Adrenal gland (tissue), 19 donors: ENCODE data around the gene PELI1. TPM values are rescaled to one million over a fixed set of nuclear protein-coding genes. Genes with fewer than 3 reads are reported as not detected.
A peak's percentile ranks its signal among the peaks of the same experiment; 100 is the strongest.

Experiments used
- DNase-seq, 7 donors: peaks; one replicate each; pipeline ENCODE4 v3.0.0-alpha.2; 2019 to 2020
- H3K27ac ChIP-seq, 5 donors: fragments of 200-600 bp; sonication (generic) in 4 of 5; 1 replicate in 3 of 5; 2 replicates in 2 of 5; pipeline versions ENCODE4 v1.5.1 to v1.8.0; 2016 to 2020; ENCODE audit warnings: mild to moderate bottlenecking in 1 of 5
- H3K27me3 ChIP-seq: fragments of 200-600 bp; 2 replicates; pipeline ENCODE4 v1.8.0; 2021
- H3K36me3 ChIP-seq, 2 donors: fragments of 200-600 bp; replicated peaks in 1 of 2; 1 replicate in 1 of 2; 2 replicates in 1 of 2; pipeline versions ENCODE4 v1.5.1 to v1.8.0; 2018 to 2022
- H3K4me1 ChIP-seq, 2 donors: fragments of 200-600 bp; replicated peaks in 1 of 2; 1 replicate in 1 of 2; 2 replicates in 1 of 2; pipeline versions ENCODE4 v1.5.1 to v1.8.0; 2018 to 2021
- H3K4me3 ChIP-seq, 4 donors: fragments of 200-600 bp; sonication (generic) in 3 of 4; one replicate each; pipeline ENCODE4 v1.5.1; 2016 to 2018
- H3K9me3 ChIP-seq, 3 donors: fragments of 200-600 bp; sonication (generic) in 1 of 3; replicated peaks in 1 of 3; 1 replicate in 2 of 3; 2 replicates in 1 of 3; pipeline versions ENCODE4 v1.5.1 to v1.8.0; 2016 to 2021
- CTCF ChIP-seq, 6 experiments: fragments of 450-650 bp in 4 of 6; fragments of 200-600 bp in 2 of 6; sonication (generic) in 1 of 6; IDR thresholded peaks; 1 replicate in 5 of 6; 2 replicates in 1 of 6; pipeline versions ENCODE4 v1.5.1 to v1.8.0; 2016 to 2021; ENCODE audit warnings: antibody characterized with exemption in 6 of 6, mild to moderate bottlenecking in 2 of 6, moderate library complexity in 1 of 6
- POLR2A ChIP-seq, 2 donors: fragments of 450-650 bp; IDR thresholded peaks; one replicate each; pipeline ENCODE4 v1.6.1; 2017; ENCODE audit warnings: antibody characterized with exemption in 2 of 2, mild to moderate bottlenecking in 2 of 2, moderate library complexity in 1 of 2
- WGBS, 4 donors: extraction: QIAGEN DNeasy Blood & Tissue Kit in 2 of 4; methylation state at CpG; one replicate each; pipeline versions ENCODE4 v1.1.5 to v1.1.7; 2013 to 2017; 5-methylcytosine and 5-hydroxymethylcytosine counted together
- intact Hi-C, 2 donors: fragments of 100-400 bp; cut with DNase I; formaldehyde crosslinking; loops; one replicate each; pipeline versions ENCODE4 v1.14.1 to v1.15.0; 2022 to 2023
- long read RNA-seq, 10 donors: library from polyadenylated mRNA in 3 of 10; unstranded in 2 of 10; stranded (forward) in 1 of 10; transcript quantifications; one replicate each; pipeline ENCODE4 v2.0.0 and lab custom pipeline, GENCODE V29; 2021 to 2026
- polyA plus RNA-seq, 3 donors: library from polyadenylated mRNA; stranded (reverse); fragments of 200-250 nt in 2 of 3; fragments of 350-450 nt in 1 of 3; fragmentation: Illumina TruSeq in 1 of 3; extraction: RNeasy Lipid Tissue Mini Kit (QIAGEN cat#74804) in 1 of 3; gene quantifications; one replicate each; pipeline ENCODE4 v1.2.3, GENCODE V29; 2013 to 2014
- total RNA-seq, 9 donors: library from RNA; depleted of rRNA in 4 of 9; stranded (reverse); fragments of >200 nt in 4 of 9; fragments of 120-200 nt in 1 of 9; fragmentation: NEBNext Ultra II Directional in 1 of 9; extraction: Animal tissue kit (Norgen Biotek cat#: 25700) in 1 of 9; gene quantifications; one replicate each; pipeline versions ENCODE4 v1.1.0 to v1.2.4, GENCODE V29; 2013 to 2023
- donor health status: healthy with polysubstance abuse.
- donor health status: Bipolar disorder and iron deficiency.
- donor health status: DM: yes; HTN: yes; CAD: no.
- donor health status: DM: no; HTN: no; CAD: no.
- donor health status: DM: no; HTN: no; CAD: no.
- donor health status: DM: yes; HTN: yes; CAD: no.

Gene PELI1
- 10 to 100 TPM in 7 of 9 donors, 1 to 10 TPM in 2; 6.4 to 32.9 (median 15.6) TPM for total RNA-seq
- polyA plus RNA-seq, result 1 to 10 TPM; 6.3 to 8.6 (median 6.6) TPM
- long read RNA-seq, donor 1, partial matches to known transcripts, result 0 of 3 reads
- long read RNA-seq, donor 1, other reads (novel, unspliced or antisense), result 0 of 3 reads
- long read RNA-seq, donor 2, partial matches to known transcripts, result 0 of 2 reads
- long read RNA-seq, donor 2, other reads (novel, unspliced or antisense), result 0 of 2 reads
- long read RNA-seq, donor 3, result 0 reads
- long read RNA-seq, donor 4, partial matches to known transcripts, result 0 of 5 reads
- long read RNA-seq, donor 4, other reads (novel, unspliced or antisense), result 4 of 5 reads
- long read RNA-seq, donor 5, transcript PELI1-201 (7 exons, 3,750 nt), result major isoform, 7 of 10 reads
- long read RNA-seq, donor 5, partial matches to known transcripts, result 1 of 10 reads
- long read RNA-seq, donor 5, other reads (novel, unspliced or antisense), result 2 of 10 reads
- long read RNA-seq, donor 6, partial matches to known transcripts, result 3 of 7 reads
- long read RNA-seq, donor 6, other reads (novel, unspliced or antisense), result 1 of 7 reads
- long read RNA-seq, donor 7, result 0 reads
- long read RNA-seq, donor 8, partial matches to known transcripts, result 0 of 3 reads
- long read RNA-seq, donor 8, other reads (novel, unspliced or antisense), result 0 of 3 reads
- long read RNA-seq, donor 9, result 0 reads
- long read RNA-seq, donor 10, result 0 reads

- WGBS, 4 donors, result 4 to 13% (median 9%) methylated on average over 17 to 67 of the region's 68 CpGs
- intact Hi-C loops, result no loop called here
These were observed at the start of gene PELI1 for GRCh38 chr2:64144057-64145013. PELI1 (minus strand) TSS chr2:64144420; CDS start chr2:64108310, 36,110 bp downstream.

DNA sequence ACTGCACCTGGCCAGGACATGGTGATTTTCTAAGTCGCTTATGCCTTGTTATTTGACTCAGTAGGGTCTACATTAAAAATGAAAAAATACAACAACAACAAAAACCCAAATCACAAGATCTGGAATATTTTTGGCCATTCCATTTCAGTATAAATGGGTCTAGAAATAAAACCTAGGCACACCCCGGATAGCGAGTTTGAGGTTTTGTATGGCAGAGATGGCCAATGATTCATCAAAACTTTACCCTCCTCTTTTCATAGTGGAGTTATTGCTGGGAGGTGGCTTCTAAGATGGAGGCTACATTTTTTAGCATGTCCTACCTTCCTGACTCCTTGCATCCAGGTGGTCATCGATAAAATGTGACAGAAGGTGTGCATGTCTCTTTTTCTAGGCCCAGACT lies 49.3 kb upstream of the PELI1 start:
- Histone ChIP-seq H3K27ac (peak overlapping the region in 1 of 5 donors; percentile 24), H3K9me3 (no peaks in the 10 kb centered on the region), H3K27me3 (no peaks in the 10 kb centered on the region), H3K36me3 (no peaks in the 10 kb centered on the region), H3K4me3 (no peak overlapping the region), H3K4me1 (no peaks in the 10 kb centered on the region)
- 76 to 92% (median 87%) methylated on average over 4 of the region's 4 CpGs for WGBS, 4 donors
- TF ChIP-seq POLR2A (IDR thresholded peaks at IDR 0.05) (no peak), CTCF (IDR thresholded peaks at IDR 0.05) (no peak)
- intact Hi-C loops, result no loop called here
- DNase-seq, result no peak

More at GRCh38 chr2:64144057-64145013, at the start of gene PELI1:
- H3K27ac ChIP-seq, result peak within 1 kb of the TSS; percentile 86 to 98 (median 96)
- peak; percentile 95 to 98 (median 96) for DNase-seq
- H3K4me3 ChIP-seq, result peak within 1 kb of the TSS; percentile 12 to 98 (median 87)
- TF ChIP-seq CTCF (IDR thresholded peaks at IDR 0.05) (peak in 3 of 6 experiments; percentile 12 to 20 (median 18)), POLR2A (IDR thresholded peaks at IDR 0.05) (peak; percentile 88 to 97)
- no peaks in the 10 kb centered on the region for H3K9me3 ChIP-seq
- H3K36me3 ChIP-seq, result no peaks in the 10 kb centered on the region
- no peaks in the 10 kb centered on the region for H3K27me3 ChIP-seq
- peaks cover 0 to 25% of the 10 kb centered on the region in 2 donors for H3K4me1 ChIP-seq

GRCh38 chr2:64192664-64193105 lies 48.5 kb upstream of the PELI1 start:
- Histone ChIP-seq H3K27ac (peak overlapping the region in 2 of 5 donors; percentile 45 to 64), H3K4me3 (no peak overlapping the region), H3K4me1 (no peaks in the 10 kb centered on the region), H3K9me3 (no peaks in the 10 kb centered on the region), H3K36me3 (no peaks in the 10 kb centered on the region), H3K27me3 (no peaks in the 10 kb centered on the region)
- intact Hi-C loops, result no loop called here
- peak in 2 of 7 donors; percentile 22 to 33 for DNase-seq
- WGBS, 4 donors, result 57 to 67% (median 66%) methylated on average over 6 of the region's 6 CpGs
- TF ChIP-seq POLR2A (IDR thresholded peaks at IDR 0.05) (no peak), CTCF (IDR thresholded peaks at IDR 0.05) (no peak)
